GM12878 (cell line): ENCODE results near the gene EPB41L2. TPM values are rescaled to one million over a fixed set of nuclear protein-coding genes. Genes with fewer than 3 reads are reported as not detected.

Experiments used
- ATAC-seq: fragments of 200-7000 bp; cut with Tn5 transposase; 3 replicates; pipeline ENCODE4 v1.9.1; 2020; ENCODE audit warnings: mild to moderate bottlenecking, moderate library complexity
- BruUV-seq: library from RNA; stranded (reverse); fragments of 400-500 nt; replicated peaks from 2 replicates; lab custom pipeline; 2021; lab: Mats Ljungman, UMichigan
- CTCF ChIA-PET: fragments of 300-600 bp; sonication (Branson Sonifier 250); formaldehyde crosslinking; extraction: SDS; loops from one replicate; lab custom pipeline; 2021; ENCODE audit warnings: inconsistent platforms; lab: Yijun Ruan, JAX
- POLR2A ChIA-PET: fragments of 350-600 bp; formaldehyde crosslinking; extraction: SDS; loops from one replicate; lab custom pipeline; 2021; ENCODE audit warnings: inconsistent platforms; lab: Charles Lee
- RAD21 ChIA-PET: fragments of 300-600 bp; sonication (Branson Sonifier 250); formaldehyde crosslinking; loops from one replicate; lab custom pipeline; 2023; ENCODE audit warnings: antibody characterized with exemption; ENCODE audit not compliant: unreplicated experiment; lab: Charles Lee
- SMC1A ChIA-PET: fragments of 300-600 bp; sonication (Branson Sonifier 250); formaldehyde crosslinking; loops from one replicate; lab custom pipeline; 2023; ENCODE audit not compliant: unreplicated experiment, uncharacterized antibody; lab: Charles Lee
- DNase-seq: peaks from one replicate; pipeline ENCODE4 v3.0.0-alpha.2; 2011; ENCODE audit warnings: low read depth, low spot score
- FAIRE-seq: peaks from 3 replicates; lab custom pipeline; 2011; peaks lifted over from hg19 to GRCh38; lab: Jason Lieb, UNC
- H2AFZ ChIP-seq: 2 replicates; pipeline ENCODE4 v1.6.0; 2011; ENCODE audit warnings: low read depth, low read length, control low read depth; ENCODE audit not compliant: control insufficient read depth
- H3K27ac ChIP-seq: 2 replicates; pipeline ENCODE4 v1.5.1; 2011; ENCODE audit warnings: control low read depth; ENCODE audit not compliant: control insufficient read depth, insufficient read depth
- H3K27me3 ChIP-seq, 2 experiments: replicated peaks in 1 of 2; 2 replicates each; pipeline versions ENCODE4 v1.6.0 to v1.6.1; 2011; ENCODE audit warnings: low read length in 1 of 2; ENCODE audit not compliant: control insufficient read depth in 2 of 2, insufficient read depth in 2 of 2
- H3K36me3 ChIP-seq, 2 experiments: 2 replicates each; pipeline ENCODE4 v1.5.1; 2011; ENCODE audit warnings: low read length in 1 of 2; ENCODE audit not compliant: control insufficient read depth in 2 of 2, insufficient read depth in 2 of 2
- H3K4me1 ChIP-seq: 2 replicates; pipeline ENCODE4 v1.6.1; 2011; ENCODE audit warnings: mild to moderate bottlenecking, low read length, moderate library complexity, mixed read lengths; ENCODE audit not compliant: control insufficient read depth, insufficient read depth
- H3K4me2 ChIP-seq: 2 replicates; pipeline ENCODE4 v1.6.0; 2011; ENCODE audit warnings: control low read depth; ENCODE audit not compliant: control insufficient read depth, insufficient read depth
- H3K4me3 ChIP-seq: fragments of 200-600 bp; sonication (generic); 2 replicates; pipeline ENCODE4 v1.5.1; 2016
- H3K79me2 ChIP-seq: 2 replicates; pipeline ENCODE4 v1.6.0; 2011; ENCODE audit warnings: low read length; ENCODE audit not compliant: control insufficient read depth, insufficient read depth
- H3K9ac ChIP-seq: 2 replicates; pipeline ENCODE4 v1.8.0; 2011; ENCODE audit warnings: low read length, control low read depth, mixed read lengths; ENCODE audit not compliant: control insufficient read depth, insufficient read depth
- H3K9me3 ChIP-seq: replicated peaks from 3 replicates; pipeline ENCODE4 v1.5.1; 2011; ENCODE audit warnings: mild to moderate bottlenecking, low read length; ENCODE audit not compliant: control insufficient read depth, insufficient read depth
- H4K20me1 ChIP-seq: 2 replicates; pipeline ENCODE4 v1.6.0; 2011; ENCODE audit not compliant: control insufficient read depth, insufficient read depth
- CTCF ChIP-seq, 3 experiments: IDR thresholded peaks in 2 of 3; conservative IDR thresholded peaks in 1 of 3; 2 replicates each; pipeline ENCODE4 v1.5.1; 2011; ENCODE audit warnings: low read depth in 3 of 3, low read length in 3 of 3, mild to moderate bottlenecking in 3 of 3, control low read depth in 2 of 3, moderate library complexity in 2 of 3, inconsistent platforms in 1 of 3, mixed read lengths in 1 of 3; ENCODE audit not compliant: control insufficient read depth in 2 of 3, insufficient read depth in 1 of 3; ENCODE audit errors: extremely low read depth in 1 of 3
- RAD21 ChIP-seq: IDR thresholded peaks from 2 replicates; pipeline ENCODE4 v1.6.1; 2011; ENCODE audit warnings: mild to moderate bottlenecking, low read depth, low read length, moderate library complexity; ENCODE audit not compliant: insufficient read depth
- SMC3 ChIP-seq: IDR thresholded peaks from 2 replicates; pipeline ENCODE4 v1.6.1; 2011; ENCODE audit warnings: low read length, improper control_type of control experiment, borderline replicate concordance
- SREBF2 ChIP-seq: IDR thresholded peaks from 2 replicates; pipeline ENCODE4 v1.6.1; 2012; ENCODE audit warnings: mild to moderate bottlenecking, low read length
- WGBS: methylation state at CpG from one replicate; pipeline ENCODE4 v1.1.6; 2016; ENCODE audit warnings: low lambda C conversion rate; ENCODE audit not compliant: insufficient replicate concordance, insufficient coverage; ENCODE audit errors: missing lambda C conversion rate; 5-methylcytosine and 5-hydroxymethylcytosine counted together
- in situ Hi-C: fragments of 300-500 bp; cut with MboI; formaldehyde crosslinking; loops from 9 replicates; pipeline ENCODE4 v1.14.3; 2018; ENCODE audit warnings: mixed read lengths
- intact Hi-C: fragments of 100-400 bp; cut with micrococcal nuclease; formaldehyde crosslinking; loops from one replicate; pipeline ENCODE4 v1.14.2; 2022; ENCODE audit not compliant: unreplicated experiment
- polyA plus RNA-seq, 11 experiments: library from polyadenylated mRNA; depleted of rRNA in 4 of 11; unstranded in 6 of 11; stranded (reverse) in 5 of 11; fragments of >200 nt; fragmentation: Nextera tagmentation in 4 of 11; fragmentation: Illumina TruSeq in 1 of 11; extraction: Ambion mirVana in 4 of 11; extraction: Trizol in 1 of 11; gene quantifications; 1 replicate in 1 of 11; 2 replicates in 10 of 11; pipeline versions ENCODE4 v1.2.1 to v1.2.3, GENCODE V29; 2011 to 2016; ENCODE audit warnings: inconsistent platforms in 2 of 11, missing spikeins in 2 of 11, low read depth in 1 of 11
- total RNA-seq, 4 experiments: library from RNA; depleted of rRNA in 3 of 4; stranded (reverse); fragments of >200 nt in 3 of 4; fragmentation: Illumina TruSeq in 1 of 4; extraction: Trizol in 1 of 4; gene quantifications; 2 replicates each; pipeline versions ENCODE4 v1.2.1 to v1.2.3, GENCODE V29; 2013 to 2021

The EPB41L2 gene
- total and polyA plus RNA-seq, 10 of the 15 experiments (the other 5 are each of a cell fraction or from before 2014, with no cell fraction given), result 7.4 to 41.6 (median 19.0) TPM

DNA sequence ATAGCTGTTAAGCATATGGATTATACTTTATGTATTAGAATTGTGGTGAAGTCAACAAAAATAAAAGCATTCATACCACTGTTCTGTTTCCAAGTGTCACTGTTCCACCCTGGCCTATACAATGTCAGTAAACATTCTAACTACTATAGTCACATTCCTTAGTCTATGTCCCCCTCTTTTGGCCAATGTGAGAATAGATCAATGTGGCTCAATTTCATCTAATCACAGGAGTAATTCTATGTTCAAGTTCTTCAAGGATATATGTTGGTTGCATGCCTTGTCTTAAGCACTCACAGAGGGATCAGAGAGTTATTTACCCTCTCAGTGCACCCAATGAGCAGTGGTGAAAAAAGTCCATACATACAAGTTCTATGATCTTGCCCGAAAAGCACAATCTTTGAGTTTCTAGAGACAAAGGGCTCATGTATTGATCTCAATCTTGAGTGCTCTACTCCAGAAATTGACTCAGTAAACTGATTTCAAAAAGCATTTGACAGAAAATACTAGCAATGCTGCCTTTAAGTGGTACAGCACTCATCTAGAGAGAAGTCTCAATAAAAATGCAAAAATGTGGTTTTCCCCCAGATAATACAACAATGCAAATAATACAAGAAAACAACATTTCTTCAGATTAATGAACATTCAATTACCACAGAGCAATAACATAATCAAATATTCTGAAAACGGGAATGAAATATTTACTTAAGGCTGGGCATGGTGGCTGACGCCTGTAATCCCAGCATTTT, 219.3 kb downstream of the EPB41L2 start:
- WGBS, result 62% methylated on average over 3 of the region's 3 CpGs
- Histone ChIP-seq H3K4me3 (no peak overlapping the region), H3K4me1 (no peaks in the 10 kb centered on the region), H3K9ac (no peak overlapping the region), H3K9me3 (no peaks in the 10 kb centered on the region), H3K79me2 (no peaks in the 10 kb centered on the region), H3K4me2 (no peak overlapping the region), H3K27me3 (no peaks in the 10 kb centered on the region), H3K36me3 (no peaks in the 10 kb centered on the region), H4K20me1 (no peaks in the 10 kb centered on the region)
- ATAC-seq, result peak; percentile 86
- CTCF ChIA-PET, result interaction anchor here (0.6 to 2.9 kb wide), 23 partner anchors 8 to 813 kb away, joined by 3 to 13 read pairs (median 4); no protein-coding TSS in a partner anchor
- in situ Hi-C loops, result loop anchor here (5.0 kb wide), 1 partner anchor 521 kb away; no protein-coding TSS in a partner anchor
- no TSS peak for BruUV-seq
- RAD21 ChIA-PET, result interaction anchor here (0.9 to 1.7 kb wide), 4 partner anchors 145 to 522 kb away, joined by 3 to 12 read pairs (median 6); no protein-coding TSS in a partner anchor
- TF ChIP-seq RAD21 (peak; percentile 84), CTCF (IDR thresholded peaks at IDR 0.05 in 2 of 3, conservative IDR thresholded peaks at IDR 0.05 in 1 of 3; ENCODE audit: control insufficient read depth in 2 of 3, extremely low read depth in 1 of 3, insufficient read depth in 1 of 3, low read depth in 3 of 3, low read length in 3 of 3) (peak; percentile 49 to 75 (median 62); a peak in 5 of 6 replicates), SREBF2 (no peak), SMC3 (peak; percentile 49; the same call in 1 of the 2 replicates)
- TF ChIP-seq, all 136 proteins: peak for 3
- Histone ChIP-seq H2AFZ (no peak overlapping the region), H3K27ac (no peak overlapping the region)
- ChIA-PET SMC1A (interaction anchor here (0.5 to 1.9 kb wide), 13 partner anchors 8 to 550 kb away, joined by 3 to 22 read pairs (median 4); no protein-coding TSS in a partner anchor), POLR2A (no interaction called here)
- DNase-seq, result peak; percentile 9
- FAIRE-seq, result peak; percentile 82
- intact Hi-C loops, result loop anchor here (1.0 to 10.0 kb wide), 4 partner anchors 145 to 799 kb away; no protein-coding TSS in a partner anchor
